HG03280 (cell line): ENCODE data around the gene XAF1.
"Not testable (repeated sequence)": the region's sequence is repeated elsewhere in the genome, so short reads cannot be mapped to it uniquely, and the experiment has no call there.

ENCODE experiments used
- ATAC-seq: cut with Tn5 transposase; IDR thresholded peaks from one replicate; pipeline ENCODE4 v1.9.1; 2021; ENCODE audit warnings: mild to moderate bottlenecking, moderate library complexity; ENCODE audit not compliant: unreplicated experiment

XAF1 gene

GRCh38 chr17:6755731-6756184 lies at the start of gene XAF1:
XAF1 (plus strand) TSS chr17:6756046; CDS start chr17:6756079, 33 bp downstream.
- ATAC-seq = no peak

- ATAC-seq = no peak
These were observed 49.3 kb upstream of the XAF1 start for GRCh38 chr17:6706499-6706898.

GRCh38 chr17:6706996-6707395 lies 48.9 kb upstream of the XAF1 start:
- no peak for ATAC-seq

DNA sequence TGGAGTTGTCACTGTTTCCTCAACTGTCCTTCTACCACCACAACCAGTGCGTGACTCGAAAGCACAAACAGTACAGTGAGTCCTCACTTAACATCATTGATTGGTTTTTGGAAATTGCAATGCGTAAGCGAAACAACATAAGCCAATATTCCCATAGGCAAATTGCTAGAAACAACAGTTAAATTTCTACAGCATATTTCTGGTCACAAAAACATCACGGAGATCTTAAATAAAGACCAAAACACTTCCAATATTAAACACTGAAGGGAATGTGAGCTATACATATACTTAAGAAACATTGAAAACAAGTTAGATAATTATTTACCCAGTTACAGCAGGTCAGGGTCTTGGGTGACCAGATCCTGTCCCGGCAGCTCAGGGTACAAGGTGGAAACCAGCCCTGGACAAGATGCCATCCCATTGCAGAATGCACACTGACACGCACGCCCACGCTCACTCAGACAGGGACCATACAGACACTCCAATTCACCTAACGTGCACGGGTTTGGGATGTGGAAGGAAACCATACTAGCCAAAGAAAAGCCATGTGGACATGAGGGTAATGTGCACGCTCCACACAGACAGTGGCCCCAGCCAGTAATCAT lies 47.4 kb upstream of the XAF1 start:
- ATAC-seq = no peak

- no peak for ATAC-seq
These were observed 45.5 kb upstream of the XAF1 start for GRCh38 chr17:6710317-6710716.

GRCh38 chr17:6711081-6711674 lies 44.7 kb upstream of the XAF1 start:
- ATAC-seq = no peak

DNA sequence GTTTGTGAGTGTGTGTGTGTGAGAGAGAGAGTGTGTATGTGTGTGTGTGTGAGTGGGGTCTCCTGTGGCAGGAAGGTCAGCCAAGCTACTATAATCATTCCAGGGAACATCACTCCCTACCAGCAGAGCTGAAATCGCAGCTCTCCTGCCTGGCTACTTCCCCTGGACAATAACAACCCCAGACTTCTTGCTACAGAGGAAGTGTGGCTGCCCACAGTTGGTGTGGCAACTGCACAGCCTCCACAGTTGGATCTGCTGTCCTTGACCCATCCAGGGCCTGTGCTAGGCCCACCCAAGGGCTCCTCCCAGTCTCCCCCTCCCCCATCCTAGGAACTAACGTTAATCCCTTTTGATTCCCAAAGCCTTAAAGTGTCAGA lies 44.2 kb upstream of the XAF1 start:
- no peak for ATAC-seq

DNA sequence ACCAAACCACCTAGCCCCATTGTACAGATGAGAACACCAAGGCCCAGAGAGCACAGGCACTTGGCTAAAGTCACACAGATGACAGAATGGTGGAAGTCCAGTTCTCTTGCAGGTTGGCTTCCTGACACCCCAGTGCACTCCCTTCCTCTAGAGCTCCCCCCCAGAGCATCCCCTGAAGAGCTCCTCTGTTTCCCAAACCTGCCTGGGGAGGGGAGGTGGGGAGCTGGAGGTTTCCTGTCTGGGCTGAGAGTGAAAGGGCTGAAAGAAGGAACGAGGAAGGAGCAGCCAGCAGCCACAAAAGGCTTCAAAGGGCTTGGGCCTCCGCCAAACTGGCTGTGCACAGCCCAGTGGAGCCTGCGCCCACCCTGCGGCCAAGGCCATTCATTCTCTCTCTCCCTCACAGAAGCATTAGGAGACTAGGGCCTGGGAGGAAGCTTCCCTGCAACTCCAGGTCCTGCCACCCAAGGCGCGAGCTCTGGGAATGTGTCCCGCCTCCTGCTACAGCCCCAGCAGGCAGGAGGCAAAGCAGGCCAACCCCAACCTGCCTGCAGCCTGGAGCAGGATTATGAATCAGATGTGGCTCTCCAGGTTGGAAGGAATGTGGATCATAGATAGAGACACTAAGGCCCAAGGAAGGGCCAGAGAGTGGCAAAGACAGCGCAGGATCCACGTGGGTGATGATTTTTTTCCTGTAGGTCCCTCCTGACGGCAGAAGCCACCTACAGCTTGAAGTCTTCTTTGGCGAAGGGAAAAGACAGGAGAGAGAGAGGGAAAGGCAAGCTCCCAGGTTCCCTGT lies 43.6 kb upstream of the XAF1 start:
- ATAC-seq = no peak

- no peak for ATAC-seq
These were observed 43.1 kb upstream of the XAF1 start for GRCh38 chr17:6712854-6713129.

- ATAC-seq = no peak
These were observed 42.5 kb upstream of the XAF1 start, which contains the start of gene SLC13A5 for GRCh38 chr17:6713130-6713917. SLC13A5 (minus strand) TSS chr17:6713369; CDS start chr17:6713333, 36 bp downstream.

DNA sequence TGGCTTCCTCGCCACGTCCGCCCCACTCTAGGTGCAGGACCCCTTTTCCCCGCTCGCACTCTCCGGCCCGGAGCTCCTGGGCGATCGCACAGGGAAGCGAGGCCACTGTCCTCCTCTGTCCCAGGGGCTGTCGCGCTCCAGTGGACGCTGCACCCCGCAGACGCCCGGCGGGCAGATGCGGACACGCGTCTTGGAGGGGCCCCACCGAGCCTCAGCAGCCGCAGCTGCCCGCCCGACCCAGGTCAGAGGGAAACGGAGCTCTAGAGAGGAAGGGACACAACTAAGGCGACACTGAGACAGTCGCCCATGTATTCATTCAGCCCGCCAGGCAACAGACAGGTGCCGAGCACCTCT lies 42.0 kb upstream of the XAF1 start:
- ATAC-seq = no peak

DNA sequence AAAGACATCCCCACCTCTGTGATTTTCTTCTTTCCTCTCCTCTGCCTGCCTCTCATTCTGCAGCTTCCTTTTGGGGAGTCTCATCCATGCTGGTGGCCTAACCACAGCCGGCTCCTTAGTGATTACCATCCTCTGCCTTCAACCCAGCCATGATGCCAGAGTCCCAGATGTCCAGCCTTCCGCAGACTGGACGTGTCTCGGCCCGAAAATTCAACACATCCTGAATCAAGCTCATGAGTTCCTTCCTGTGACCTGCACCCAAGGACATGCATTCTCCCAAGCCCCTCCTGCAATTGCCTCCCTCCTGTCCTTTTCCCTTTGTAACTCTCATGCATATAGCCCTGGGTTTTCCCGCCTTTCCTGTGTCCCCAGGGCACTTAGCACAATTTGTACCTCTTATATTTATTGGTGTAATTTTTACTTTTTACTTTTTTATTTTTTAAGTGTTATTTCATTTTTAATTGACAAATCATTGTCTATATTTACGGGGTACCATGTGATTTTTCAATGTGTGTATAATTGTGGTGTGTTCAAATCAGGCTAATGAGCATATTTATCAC lies 41.5 kb upstream of the XAF1 start:
- ATAC-seq = no peak

DNA sequence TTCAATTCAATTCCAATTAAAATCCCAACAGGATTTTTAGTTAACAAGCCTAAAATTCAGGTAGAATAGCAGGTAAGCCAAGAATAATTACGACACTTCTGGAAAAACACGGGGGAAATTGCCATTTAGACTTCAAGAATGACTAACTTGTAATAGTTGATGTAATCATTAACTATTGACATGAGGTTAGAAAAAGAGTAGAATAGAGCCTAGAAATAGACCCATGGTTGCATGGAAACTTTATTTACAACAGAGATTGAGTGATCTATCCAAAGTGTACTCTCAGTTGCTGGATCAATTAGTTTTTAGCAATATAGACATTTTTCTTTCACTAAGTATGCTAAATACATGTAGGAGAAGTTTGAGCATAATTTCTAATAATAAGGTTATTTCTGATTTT lies 39.1 kb upstream of the XAF1 start:
- no peak for ATAC-seq

- ATAC-seq = no peak
These were observed 34.1 kb upstream of the XAF1 start for GRCh38 chr17:6721744-6722143.

GRCh38 chr17:6724009-6724408 lies 31.8 kb upstream of the XAF1 start:
- ATAC-seq = no peak

DNA sequence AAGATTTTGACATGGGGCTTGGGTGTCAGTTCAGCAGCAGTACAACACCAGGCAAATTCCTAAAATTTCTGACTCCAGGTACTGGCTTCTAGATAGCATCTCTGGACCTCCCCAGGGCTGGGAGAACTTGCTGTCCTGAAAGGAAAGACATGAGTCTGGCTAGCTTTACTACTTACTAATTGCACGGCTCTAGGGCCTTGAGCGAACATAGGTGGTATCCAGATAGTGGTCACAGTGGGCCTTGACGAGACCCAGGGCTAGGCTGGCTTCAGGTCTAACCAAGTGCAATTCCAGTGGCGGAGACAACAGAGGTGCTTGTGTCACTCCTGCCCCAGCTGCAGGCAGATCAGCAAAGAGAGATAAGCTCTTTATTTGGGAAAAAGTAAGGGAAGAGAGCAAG lies 26.3 kb upstream of the XAF1 start:
- no peak for ATAC-seq

DNA sequence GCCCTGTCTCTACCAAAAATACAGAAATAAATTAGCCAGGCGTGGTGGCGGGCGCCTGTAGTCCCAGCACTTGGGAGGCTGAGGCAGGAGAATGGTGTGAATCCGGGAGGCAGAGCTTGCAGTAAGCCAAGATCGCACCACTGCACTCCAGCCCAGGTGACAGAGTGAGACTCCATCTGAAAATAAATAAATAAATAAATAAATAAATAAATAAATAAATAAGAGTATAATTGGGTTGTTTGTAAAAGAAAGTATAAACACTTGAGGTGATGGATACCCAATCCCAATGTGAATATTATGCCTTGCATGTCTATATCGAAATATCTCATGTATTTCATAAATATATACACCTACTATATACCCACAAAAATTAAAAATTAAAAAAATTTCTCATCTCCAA lies 9.2 kb upstream of the XAF1 start:
- ATAC-seq = not testable (repeated sequence)

DNA sequence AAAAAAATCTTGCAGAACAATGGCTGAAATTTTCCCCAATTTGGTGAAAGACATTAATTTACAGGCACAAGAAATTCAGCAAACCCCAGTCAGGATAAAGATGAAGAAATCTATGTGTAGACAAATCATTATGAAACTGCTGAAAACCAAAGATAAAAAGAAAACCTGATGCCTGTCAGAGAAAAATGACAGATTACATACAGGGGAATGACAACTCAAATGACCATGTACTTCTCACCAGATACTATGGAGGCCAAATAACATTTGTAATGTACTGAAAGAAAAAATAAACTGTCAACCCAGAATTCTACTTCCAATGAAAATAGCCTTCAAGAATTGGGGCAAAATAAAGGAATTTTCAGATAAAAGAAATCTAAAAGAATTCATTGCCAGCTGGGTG lies 7.2 kb upstream of the XAF1 start:
- ATAC-seq = no peak

DNA sequence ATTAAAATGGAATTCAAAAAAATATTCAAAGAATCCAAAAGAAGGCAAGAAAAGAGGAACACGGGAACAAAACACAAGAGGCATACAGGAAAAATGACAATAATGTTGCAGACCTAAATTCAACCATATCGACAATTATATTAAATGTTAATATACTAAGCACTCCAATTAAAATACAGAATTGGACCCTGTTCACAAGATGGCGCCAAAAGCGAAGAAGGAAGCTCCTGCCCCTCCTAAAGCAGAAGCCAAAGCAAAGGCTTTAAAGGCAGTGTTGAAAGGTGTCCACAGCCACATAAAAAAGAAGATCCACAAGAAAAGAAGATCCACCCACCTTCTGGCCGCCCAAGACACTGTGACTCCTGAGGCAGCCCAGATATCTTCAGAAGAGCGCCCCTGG lies 6.3 kb upstream of the XAF1 start:
- ATAC-seq = no peak

- ATAC-seq = no peak
These were observed 3.6 kb upstream of the XAF1 start for GRCh38 chr17:6752068-6752909.
